Measurements from ENCODE around the gene CACNA1F.

The CACNA1F gene

DNA sequence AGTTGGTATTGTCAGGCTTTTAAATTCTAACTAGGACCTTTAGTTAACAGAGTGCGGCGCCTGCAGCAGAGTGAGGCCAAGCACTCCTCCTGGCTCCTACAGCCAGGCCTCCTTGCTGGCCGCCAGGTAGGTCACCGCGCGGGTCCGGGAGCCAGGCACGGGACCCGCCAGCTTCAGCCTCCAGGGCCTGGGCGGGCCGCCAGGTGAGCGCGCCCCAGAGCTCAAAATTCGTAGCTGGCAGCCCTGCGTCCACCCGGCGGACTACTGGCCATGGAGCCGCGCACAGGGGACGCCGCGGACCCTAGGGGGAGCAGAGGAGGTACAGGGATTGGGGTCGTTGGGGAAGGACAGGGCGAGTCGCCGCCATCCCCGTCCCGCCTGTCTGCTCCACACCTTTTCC lies 70.5 kb downstream of the CACNA1F start, which contains the start of gene MAGIX:
MAGIX (plus strand) TSS at position 139 of the 400 bp plus-strand sequence; CDS start at position 271, 132 bp downstream.
- peak within 1 kb of the TSS; percentile 23 for H2AFZ ChIP-seq (ENCODE audit: low read depth, low read length)
- H3K9ac ChIP-seq (ENCODE audit: low read length), result peak within 1 kb of the TSS; percentile 82
- no peaks in the 10 kb centered on the region for H3K27me3 ChIP-seq (ENCODE audit: control insufficient read depth in 1 of 2, insufficient read depth in 1 of 2, low read length in 2 of 2)

DNA sequence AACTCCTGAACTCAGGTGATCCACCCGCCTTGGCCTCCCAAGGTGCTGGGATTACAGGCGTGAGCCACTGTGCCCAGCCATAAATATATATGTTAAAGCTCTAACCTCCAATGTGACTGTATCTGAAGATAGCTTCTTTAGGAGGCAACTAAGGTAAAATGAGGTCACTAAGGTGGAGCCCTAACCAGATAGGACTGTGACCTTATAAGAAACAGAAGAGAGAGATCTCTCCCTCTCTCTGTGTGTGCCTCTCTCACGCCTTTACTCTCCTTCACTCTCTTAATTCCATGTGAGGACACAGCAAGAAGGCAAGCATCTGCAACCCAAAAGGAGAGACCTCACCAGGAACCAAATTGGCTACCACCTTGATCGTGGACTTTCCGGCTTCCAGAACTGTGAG lies 71.5 kb downstream of the CACNA1F start:
- Histone ChIP-seq H2AK5ac (ENCODE audit: low read length, severe bottlenecking) (no peak overlapping the region), H3K4me3 (ENCODE audit: insufficient read depth in 1 of 2, low read depth in 1 of 2, low read length in 2 of 2) (no peak overlapping the region), H3K9ac (ENCODE audit: low read length) (no peak overlapping the region), H3K27me3 (ENCODE audit: control insufficient read depth in 1 of 2, insufficient read depth in 1 of 2, low read length in 2 of 2) (no peaks in the 10 kb centered on the region), H3K79me1 (replicated peaks; ENCODE audit: low read length, poor library complexity, severe bottlenecking) (no peaks in the 10 kb centered on the region), H3K27ac (ENCODE audit: low read length, poor library complexity, severe bottlenecking) (no peak overlapping the region), H3K36me3 (ENCODE audit: control insufficient read depth in 1 of 2, insufficient read depth in 2 of 2, low read depth in 1 of 2, low read length in 2 of 2) (no peaks in the 10 kb centered on the region), H4K8ac (ENCODE audit: low read length) (no peak overlapping the region), H2BK120ac (ENCODE audit: low read depth, low read length) (no peak overlapping the region), H3K18ac (ENCODE audit: low read depth in 1 of 2, low read length in 2 of 2) (no peak overlapping the region), H2BK15ac (ENCODE audit: low read depth, poor library complexity, severe bottlenecking) (no peak overlapping the region), H3K4me2 (ENCODE audit: low read length, poor library complexity, severe bottlenecking) (no peak overlapping the region), H3K4me1 (ENCODE audit: control insufficient read depth, insufficient read depth, low read depth, low read length) (peaks cover 5% of the 10 kb centered on the region), H2BK5ac (ENCODE audit: low read depth, low read length, poor library complexity, severe bottlenecking) (no peak overlapping the region), H4K91ac (ENCODE audit: low read length) (no peak overlapping the region), H3K14ac (ENCODE audit: low read length in 2 of 2) (no peak overlapping the region), H3K9me3 (ENCODE audit: control insufficient read depth, low read length) (no peaks in the 10 kb centered on the region), H2BK12ac (ENCODE audit: low read length in 2 of 2) (no peak overlapping the region), H2AFZ (ENCODE audit: low read depth, low read length) (no peak overlapping the region), H3K23ac (ENCODE audit: low read length in 2 of 2) (no peak overlapping the region), H3K4ac (ENCODE audit: low read depth in 1 of 2, low read length in 2 of 2) (no peak overlapping the region)
- DNase-seq, result no peak
- WGBS, result 100% methylated on average over 2 of the region's 5 CpGs

More for the DNA sequence above, 70.5 kb downstream of the CACNA1F start, which contains the start of gene MAGIX:
- Histone ChIP-seq H2AK5ac (ENCODE audit: low read length, severe bottlenecking) (no peak within 1 kb of the TSS), H4K8ac (ENCODE audit: low read length) (peak within 1 kb of the TSS; percentile 96), H3K4me1 (ENCODE audit: control insufficient read depth, insufficient read depth, low read depth, low read length) (peaks cover 8% of the 10 kb centered on the region), H3K4me2 (ENCODE audit: low read length, poor library complexity, severe bottlenecking) (peak within 1 kb of the TSS; percentile 50), H3K9me3 (ENCODE audit: control insufficient read depth, low read length) (no peaks in the 10 kb centered on the region), H2BK120ac (ENCODE audit: low read depth, low read length) (no peak within 1 kb of the TSS), H2BK15ac (ENCODE audit: low read depth, poor library complexity, severe bottlenecking) (no peak within 1 kb of the TSS), H3K36me3 (ENCODE audit: control insufficient read depth in 1 of 2, insufficient read depth in 2 of 2, low read depth in 1 of 2, low read length in 2 of 2) (no peaks in the 10 kb centered on the region), H3K27ac (ENCODE audit: low read length, poor library complexity, severe bottlenecking) (peak within 1 kb of the TSS; percentile 47), H3K4ac (ENCODE audit: low read depth in 1 of 2, low read length in 2 of 2) (peak within 1 kb of the TSS in 1 of 2 experiments; percentile 41), H3K14ac (ENCODE audit: low read length in 2 of 2) (no peak within 1 kb of the TSS), H2BK5ac (ENCODE audit: low read depth, low read length, poor library complexity, severe bottlenecking) (no peak within 1 kb of the TSS), H3K23ac (ENCODE audit: low read length in 2 of 2) (no peak within 1 kb of the TSS), H3K18ac (ENCODE audit: low read depth in 1 of 2, low read length in 2 of 2) (peak within 1 kb of the TSS; percentile 54 to 78), H4K91ac (ENCODE audit: low read length) (peak within 1 kb of the TSS; percentile 61), H3K4me3 (ENCODE audit: insufficient read depth in 1 of 2, low read depth in 1 of 2, low read length in 2 of 2) (peak within 1 kb of the TSS; percentile 53 to 73), H2BK12ac (ENCODE audit: low read length in 2 of 2) (no peak within 1 kb of the TSS), H3K79me1 (replicated peaks; ENCODE audit: low read length, poor library complexity, severe bottlenecking) (no peaks in the 10 kb centered on the region)
- WGBS, result 59% methylated on average over 18 of the region's 28 CpGs
- no peak for DNase-seq

DNA sequence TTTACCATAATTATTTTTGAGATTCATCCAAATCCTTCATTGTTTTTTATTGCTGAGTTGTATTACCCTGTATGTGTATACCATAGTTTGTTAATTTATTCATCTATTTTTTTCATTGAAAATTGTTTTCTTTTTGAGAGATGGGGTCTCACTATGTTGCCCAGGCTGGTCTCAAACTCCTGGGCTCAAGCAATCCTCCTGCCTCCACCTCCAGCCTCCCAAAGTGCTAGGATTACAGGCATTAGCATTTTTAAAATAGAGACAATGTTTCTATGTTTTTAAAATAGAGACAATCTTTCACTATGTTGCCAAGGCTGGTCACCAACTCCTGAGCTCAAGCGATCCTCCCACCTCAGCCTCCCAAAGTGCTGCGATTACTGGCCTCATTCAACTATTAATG lies 72.2 kb downstream of the CACNA1F start:
- Histone ChIP-seq H3K18ac (ENCODE audit: low read depth in 1 of 2, low read length in 2 of 2) (no peak overlapping the region), H2BK5ac (ENCODE audit: low read depth, low read length, poor library complexity, severe bottlenecking) (no peak overlapping the region), H3K79me1 (replicated peaks; ENCODE audit: low read length, poor library complexity, severe bottlenecking) (no peaks in the 10 kb centered on the region)

DNA sequence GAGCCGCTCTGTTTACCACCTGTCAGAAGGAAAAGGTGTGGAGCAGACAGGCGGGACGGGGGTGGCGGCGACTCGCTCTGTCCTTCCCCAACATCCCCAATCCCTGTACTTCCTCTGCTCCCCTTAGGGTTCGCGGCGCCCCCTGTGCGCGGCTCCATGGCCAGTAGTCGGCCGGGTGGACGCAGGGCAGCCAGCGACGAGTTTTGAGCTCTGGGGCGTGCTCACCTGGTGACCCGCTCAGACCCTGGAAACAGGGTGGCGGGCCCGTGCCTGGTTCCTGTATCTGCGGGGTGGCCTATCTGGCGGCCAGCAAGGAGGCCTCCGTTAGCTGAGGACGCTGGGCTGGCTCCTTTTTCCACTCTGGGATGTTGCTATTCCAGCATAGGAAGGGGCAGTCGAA lies 75.9 kb downstream of the CACNA1F start:
- H3K79me1 ChIP-seq (replicated peaks; ENCODE audit: low read length, poor library complexity, severe bottlenecking), result no peaks in the 10 kb centered on the region
- WGBS, result 67% methylated on average over 17 of the region's 25 CpGs

More for the DNA sequence above, 72.2 kb downstream of the CACNA1F start:
- Histone ChIP-seq H2BK15ac (ENCODE audit: low read depth, poor library complexity, severe bottlenecking) (no peak overlapping the region), H3K27ac (ENCODE audit: low read length, poor library complexity, severe bottlenecking) (no peak overlapping the region), H4K8ac (ENCODE audit: low read length) (no peak overlapping the region), H2AFZ (ENCODE audit: low read depth, low read length) (no peak overlapping the region), H3K9me3 (ENCODE audit: control insufficient read depth, low read length) (no peaks in the 10 kb centered on the region), H3K9ac (ENCODE audit: low read length) (no peak overlapping the region), H3K4me3 (ENCODE audit: insufficient read depth in 1 of 2, low read depth in 1 of 2, low read length in 2 of 2) (no peak overlapping the region), H4K91ac (ENCODE audit: low read length) (no peak overlapping the region), H3K4me2 (ENCODE audit: low read length, poor library complexity, severe bottlenecking) (no peak overlapping the region), H3K36me3 (ENCODE audit: control insufficient read depth in 1 of 2, insufficient read depth in 2 of 2, low read depth in 1 of 2, low read length in 2 of 2) (no peaks in the 10 kb centered on the region), H3K4me1 (ENCODE audit: control insufficient read depth, insufficient read depth, low read depth, low read length) (peaks cover 7% of the 10 kb centered on the region), H3K23ac (ENCODE audit: low read length in 2 of 2) (no peak overlapping the region), H3K27me3 (ENCODE audit: control insufficient read depth in 1 of 2, insufficient read depth in 1 of 2, low read length in 2 of 2) (no peaks in the 10 kb centered on the region), H3K4ac (ENCODE audit: low read depth in 1 of 2, low read length in 2 of 2) (no peak overlapping the region), H2AK5ac (ENCODE audit: low read length, severe bottlenecking) (no peak overlapping the region), H2BK12ac (ENCODE audit: low read length in 2 of 2) (no peak overlapping the region), H3K14ac (ENCODE audit: low read length in 2 of 2) (no peak overlapping the region), H2BK120ac (ENCODE audit: low read depth, low read length) (no peak overlapping the region)
- DNase-seq, result no peak
- WGBS, result no CpG with 5 or more reads among the region's 2 CpGs

More for the DNA sequence above, 75.9 kb downstream of the CACNA1F start:
- H3K36me3 ChIP-seq (ENCODE audit: control insufficient read depth in 1 of 2, insufficient read depth in 2 of 2, low read depth in 1 of 2, low read length in 2 of 2), result no peaks in the 10 kb centered on the region
- no peak overlapping the region for H2BK120ac ChIP-seq (ENCODE audit: low read depth, low read length)
- H3K9me3 ChIP-seq (ENCODE audit: control insufficient read depth, low read length), result no peaks in the 10 kb centered on the region
- H3K14ac ChIP-seq (ENCODE audit: low read length in 2 of 2), result no peak overlapping the region
- H4K91ac ChIP-seq (ENCODE audit: low read length), result no peak overlapping the region
- H2BK5ac ChIP-seq (ENCODE audit: low read depth, low read length, poor library complexity, severe bottlenecking), result no peak overlapping the region
- H4K8ac ChIP-seq (ENCODE audit: low read length), result no peak overlapping the region
- peaks cover 3% of the 10 kb centered on the region for H3K4me1 ChIP-seq (ENCODE audit: control insufficient read depth, insufficient read depth, low read depth, low read length)
- no peak overlapping the region for H3K4me3 ChIP-seq (ENCODE audit: insufficient read depth in 1 of 2, low read depth in 1 of 2, low read length in 2 of 2)
- H2BK12ac ChIP-seq (ENCODE audit: low read length in 2 of 2), result peak overlapping the region in 1 of 2 experiments; percentile 39
- H3K4ac ChIP-seq (ENCODE audit: low read depth in 1 of 2, low read length in 2 of 2), result no peak overlapping the region
- no peak overlapping the region for H2AK5ac ChIP-seq (ENCODE audit: low read length, severe bottlenecking)
- no peak for DNase-seq
- H3K27ac ChIP-seq (ENCODE audit: low read length, poor library complexity, severe bottlenecking), result no peak overlapping the region
- H2BK15ac ChIP-seq (ENCODE audit: low read depth, poor library complexity, severe bottlenecking), result no peak overlapping the region
- H3K27me3 ChIP-seq (ENCODE audit: control insufficient read depth in 1 of 2, insufficient read depth in 1 of 2, low read length in 2 of 2), result no peaks in the 10 kb centered on the region
- no peak overlapping the region for H3K4me2 ChIP-seq (ENCODE audit: low read length, poor library complexity, severe bottlenecking)
- no peak overlapping the region for H3K18ac ChIP-seq (ENCODE audit: low read depth in 1 of 2, low read length in 2 of 2)
- no peak overlapping the region for H3K23ac ChIP-seq (ENCODE audit: low read length in 2 of 2)
- H2AFZ ChIP-seq (ENCODE audit: low read depth, low read length), result no peak overlapping the region
- H3K9ac ChIP-seq (ENCODE audit: low read length), result no peak overlapping the region
